T-helper 17 cell (primary cell): ENCODE data around the gene CEMIP. TPM values are rescaled to one million over a fixed set of nuclear protein-coding genes. Genes with fewer than 3 reads are reported as not detected.

Experiments
- ATAC-seq: fragments of 150-1000 bp; cut with Tn5 transposase; 2 replicates; pipeline ENCODE4 v1.10.0; 2021; ENCODE audit warnings: mild to moderate bottlenecking, moderate library complexity
- DNase-seq, 3 donors: peaks; one replicate each; pipeline versions ENCODE4 v3.0.0 to v3.0.0-alpha.2; 2020 to 2021
- H3K9me3 ChIP-seq: one replicate; pipeline ENCODE4 v1.7.0; 2013; ENCODE audit warnings: low read length, mild to moderate bottlenecking; ENCODE audit not compliant: control insufficient read depth, poor library complexity, severe bottlenecking
- H3K27ac Mint-ChIP-seq: one replicate; pipeline ENCODE4 v1.8.0; 2022; ENCODE audit warnings: mild to moderate bottlenecking, moderate library complexity, mixed read lengths
- H3K27me3 Mint-ChIP-seq: one replicate; pipeline ENCODE4 v1.8.0; 2022; ENCODE audit warnings: mixed read lengths
- H3K36me3 Mint-ChIP-seq: one replicate; pipeline ENCODE4 v1.8.0; 2022; ENCODE audit warnings: low read depth, mixed read lengths
- H3K4me1 Mint-ChIP-seq: one replicate; pipeline ENCODE4 v1.8.0; 2022; ENCODE audit warnings: mild to moderate bottlenecking, mixed read lengths
- H3K4me3 Mint-ChIP-seq: one replicate; pipeline ENCODE4 v1.8.0; 2022; ENCODE audit warnings: mild to moderate bottlenecking, moderate library complexity, mixed read lengths
- total RNA-seq, 4 donors: library from RNA in 2 of 4; stranded (reverse) in 2 of 4; gene quantifications; one replicate each; pipeline ENCODE4 v1.2.3 and lab custom pipeline; 2022 to 2026

CEMIP gene
- total RNA-seq, 2 donors from 2014 or later, result 0.15 to 0.42 TPM

DNA sequence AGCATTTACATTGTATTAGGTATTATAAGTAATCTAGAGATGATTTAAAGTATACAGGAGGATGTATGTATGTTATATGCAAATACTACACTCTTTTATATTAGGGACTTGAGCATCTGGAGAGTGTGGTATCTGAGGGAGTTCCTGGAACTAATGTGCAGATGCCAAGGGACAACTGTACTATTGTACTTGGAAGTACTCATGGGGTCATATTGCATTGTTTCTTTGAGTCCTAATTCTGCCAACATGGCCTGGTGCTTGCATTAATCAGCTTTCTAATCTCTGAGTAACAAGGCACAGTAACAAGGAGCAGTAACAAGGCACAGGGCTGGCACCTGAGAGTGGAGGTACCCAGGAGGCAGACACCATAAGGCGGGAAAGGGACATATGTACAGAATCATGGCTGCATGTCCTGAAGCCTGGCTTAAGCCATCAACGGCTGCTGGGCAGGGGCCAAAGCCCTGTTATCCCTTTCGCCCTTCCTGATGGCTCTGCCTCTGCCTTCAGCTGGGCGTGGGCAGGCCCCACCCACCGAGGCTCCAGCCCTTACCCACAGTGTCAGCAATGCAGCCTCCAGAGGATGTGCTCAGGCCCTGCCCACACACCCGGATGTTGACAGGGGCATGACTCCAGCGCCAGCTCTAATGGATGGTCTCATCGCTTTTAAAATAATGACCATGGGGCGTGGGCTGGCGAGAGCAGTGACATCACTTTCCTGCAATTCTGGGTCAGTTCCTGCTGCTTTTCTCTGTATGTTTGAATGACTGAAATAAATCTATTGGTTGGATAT is 22.9 kb downstream of the CEMIP start:
- Mint-ChIP-seq H3K4me3 (no peak overlapping the region), H3K27ac (no peak overlapping the region), H3K36me3 (no peaks in the 10 kb centered on the region), H3K4me1 (peaks cover 5% of the 10 kb centered on the region), H3K27me3 (peaks cover 15% of the 10 kb centered on the region)
- ATAC-seq (no peak), DNase-seq (no peak)
- H3K9me3 ChIP-seq, result no peaks in the 10 kb centered on the region

DNA sequence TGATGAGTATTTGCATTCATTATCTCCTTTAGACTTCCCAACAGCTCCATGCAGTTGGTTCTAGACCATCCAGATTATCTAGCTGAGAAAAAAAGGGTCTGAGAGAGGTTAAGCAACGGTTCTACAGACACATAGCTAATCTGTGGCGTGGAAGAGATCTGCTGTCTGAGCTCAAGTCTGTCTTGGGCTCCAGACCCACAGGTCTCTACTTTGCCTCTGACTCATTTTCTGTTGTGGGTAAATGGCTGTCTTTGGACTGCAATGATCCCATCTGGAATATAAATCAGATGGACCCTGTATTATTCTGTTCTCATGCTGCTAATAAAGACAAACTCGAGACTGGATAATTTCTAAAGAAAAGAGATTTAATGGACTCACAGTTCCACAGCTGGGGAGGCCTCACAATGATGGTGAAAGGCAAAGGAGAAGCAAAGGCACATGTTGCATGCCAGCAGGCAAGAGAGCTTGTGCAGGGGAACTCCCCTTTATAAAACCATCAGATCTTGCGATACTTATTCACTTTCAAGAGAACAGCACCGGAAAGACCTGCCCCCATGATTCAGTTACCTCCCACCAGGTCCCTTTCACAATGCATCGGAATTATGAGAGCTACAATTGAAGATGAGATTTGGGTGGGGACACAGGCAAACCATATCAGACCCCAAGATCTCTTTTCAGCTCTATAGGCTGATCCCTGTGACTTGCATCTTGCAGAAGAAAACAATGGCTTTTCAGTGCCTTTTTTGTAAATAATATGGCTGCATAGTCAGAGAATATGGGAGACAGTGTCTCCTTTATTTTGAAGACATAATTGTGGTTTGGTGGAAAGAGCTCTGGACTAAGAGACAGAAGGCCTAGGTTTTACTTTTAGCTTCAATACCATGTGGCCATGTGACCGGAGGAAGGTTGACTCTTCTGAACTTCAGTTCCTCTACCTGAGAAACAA is 24.7 kb downstream of the CEMIP start:
- peak; percentile 39 for ATAC-seq

DNA sequence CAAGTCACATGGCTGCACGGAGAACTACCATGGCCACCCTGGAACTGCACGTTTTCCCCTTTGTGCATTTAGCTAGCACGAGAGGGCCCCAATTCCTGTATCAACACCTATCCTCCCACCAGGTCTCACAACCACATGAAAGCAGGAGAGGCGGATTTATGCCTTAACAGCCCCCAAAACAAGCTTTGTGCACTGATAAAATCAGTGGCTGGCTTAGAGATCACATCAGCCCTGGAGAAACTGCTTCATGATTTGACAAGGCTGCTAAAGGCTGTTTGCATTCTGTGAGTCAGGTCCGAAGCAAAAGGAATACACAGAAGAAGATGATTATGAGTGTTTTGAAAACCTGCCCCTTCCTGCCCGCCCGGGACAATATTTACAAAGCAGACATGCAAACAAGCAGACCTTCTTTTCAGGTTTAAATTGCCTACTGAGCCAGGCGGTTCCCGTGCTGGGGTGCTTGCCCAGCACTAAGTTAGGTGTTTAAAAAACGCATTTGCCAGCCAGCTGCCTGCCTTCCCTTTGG is 25.9 kb downstream of the CEMIP start:
- no peak for DNase-seq
- peaks cover 17% of the 10 kb centered on the region for H3K27me3 Mint-ChIP-seq
- no peak overlapping the region for H3K27ac Mint-ChIP-seq
- H3K9me3 ChIP-seq, result no peaks in the 10 kb centered on the region
- H3K4me1 Mint-ChIP-seq, result peaks cover 5% of the 10 kb centered on the region
- H3K4me3 Mint-ChIP-seq, result peak overlapping the region; percentile 25
- ATAC-seq, result no peak
- no peaks in the 10 kb centered on the region for H3K36me3 Mint-ChIP-seq

More for the DNA sequence above, 24.7 kb downstream of the CEMIP start:
- peaks cover 5% of the 10 kb centered on the region for H3K4me1 Mint-ChIP-seq
- peaks cover 18% of the 10 kb centered on the region for H3K27me3 Mint-ChIP-seq
- H3K36me3 Mint-ChIP-seq, result no peaks in the 10 kb centered on the region
- H3K4me3 Mint-ChIP-seq, result no peak overlapping the region
- no peak for DNase-seq
- H3K27ac Mint-ChIP-seq, result no peak overlapping the region
- H3K9me3 ChIP-seq, result no peaks in the 10 kb centered on the region

DNA sequence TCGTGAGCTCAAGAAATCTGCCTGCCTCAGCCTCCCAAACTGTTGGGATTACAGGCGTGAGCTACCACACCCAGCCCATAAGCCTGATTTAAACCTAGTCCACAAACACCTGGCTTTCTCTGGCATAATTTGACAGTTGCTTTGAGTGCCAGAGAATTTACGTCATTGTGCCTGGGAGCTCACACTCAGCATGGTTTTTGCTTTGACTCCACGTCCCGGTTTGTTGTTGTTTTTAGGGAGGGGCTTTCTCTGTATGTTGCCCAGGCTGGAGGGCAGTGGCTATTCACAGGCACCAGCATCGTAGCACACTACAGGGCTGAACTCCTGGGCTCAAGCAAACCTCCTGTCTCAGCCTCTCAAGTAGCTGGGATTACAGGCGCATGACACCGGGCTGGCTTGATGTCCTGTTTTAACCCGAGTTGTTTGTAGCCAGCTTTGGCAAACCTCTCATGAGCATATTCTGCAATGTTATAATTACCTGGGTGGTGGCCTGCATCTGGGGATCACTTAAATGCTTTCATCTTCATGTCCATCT is 32.7 kb downstream of the CEMIP start:
- H3K36me3 Mint-ChIP-seq, result no peaks in the 10 kb centered on the region
- no peaks in the 10 kb centered on the region for H3K9me3 ChIP-seq
- no peak for DNase-seq
- H3K4me1 Mint-ChIP-seq, result peaks cover under 1% of the 10 kb centered on the region
- H3K4me3 Mint-ChIP-seq, result no peak overlapping the region
- peaks cover 38% of the 10 kb centered on the region for H3K27me3 Mint-ChIP-seq
- H3K27ac Mint-ChIP-seq, result no peak overlapping the region
- ATAC-seq, result no peak

DNA sequence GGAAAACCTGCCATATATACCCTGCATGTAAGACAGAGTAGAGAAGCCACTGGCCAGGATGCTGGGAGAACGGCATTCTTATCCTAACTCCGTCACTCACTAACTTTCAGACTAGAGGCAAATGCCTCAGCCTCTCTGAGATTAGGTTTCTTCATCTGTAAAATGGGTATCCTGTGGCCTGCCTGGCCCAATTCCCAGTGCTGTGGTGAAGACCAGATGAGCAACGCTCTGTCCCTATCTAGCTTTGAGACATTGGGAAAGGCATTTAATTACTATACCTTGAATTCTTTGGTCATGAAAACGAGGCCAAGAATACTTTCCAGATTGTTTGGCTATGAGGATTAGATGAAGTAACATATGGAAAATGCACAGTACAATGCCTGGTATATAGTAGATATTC is 35.9 kb downstream of the CEMIP start:
- Mint-ChIP-seq H3K36me3 (no peaks in the 10 kb centered on the region), H3K4me3 (no peak overlapping the region)
- ATAC-seq, result no peak

DNA sequence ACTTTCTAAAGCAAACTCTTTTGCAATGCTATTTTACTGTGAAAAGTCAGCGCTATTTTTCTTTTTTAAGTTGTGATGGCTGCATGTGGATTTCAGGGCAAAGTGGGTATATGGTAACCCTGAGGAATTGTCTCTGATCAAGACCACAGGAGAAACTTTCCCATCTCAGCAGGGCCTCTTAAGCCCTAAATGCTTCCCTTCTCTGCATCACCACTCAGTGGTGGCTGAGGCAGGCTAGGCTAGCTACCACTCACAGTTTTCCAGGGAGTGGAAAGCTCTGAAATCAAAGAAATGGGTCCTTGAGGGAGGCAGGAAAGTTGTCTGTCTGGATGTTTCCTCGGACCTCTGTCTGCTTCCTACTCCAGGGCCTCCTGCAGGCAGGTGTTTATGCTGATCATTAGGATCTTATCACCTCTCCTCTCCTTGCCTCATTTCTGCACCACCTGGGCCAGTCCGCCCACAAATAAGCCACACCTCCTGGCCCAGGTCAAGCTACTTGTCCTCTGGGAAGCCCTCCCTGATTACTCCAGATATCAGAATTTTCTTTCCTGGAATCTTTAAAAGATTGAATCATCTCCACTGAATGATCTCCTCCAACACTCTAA is 37.0 kb downstream of the CEMIP start:
- H3K9me3 ChIP-seq, result no peaks in the 10 kb centered on the region
- H3K36me3 Mint-ChIP-seq, result no peaks in the 10 kb centered on the region
- H3K4me1 Mint-ChIP-seq, result no peaks in the 10 kb centered on the region
- peaks cover 51% of the 10 kb centered on the region for H3K27me3 Mint-ChIP-seq
- H3K4me3 Mint-ChIP-seq, result no peak overlapping the region
- no peak overlapping the region for H3K27ac Mint-ChIP-seq
- ATAC-seq, result no peak
- no peak for DNase-seq

More for the DNA sequence above, 35.9 kb downstream of the CEMIP start:
- Mint-ChIP-seq H3K4me1 (no peaks in the 10 kb centered on the region), H3K27ac (no peak overlapping the region), H3K27me3 (peaks cover 48% of the 10 kb centered on the region)
- no peak for DNase-seq
- no peaks in the 10 kb centered on the region for H3K9me3 ChIP-seq

DNA sequence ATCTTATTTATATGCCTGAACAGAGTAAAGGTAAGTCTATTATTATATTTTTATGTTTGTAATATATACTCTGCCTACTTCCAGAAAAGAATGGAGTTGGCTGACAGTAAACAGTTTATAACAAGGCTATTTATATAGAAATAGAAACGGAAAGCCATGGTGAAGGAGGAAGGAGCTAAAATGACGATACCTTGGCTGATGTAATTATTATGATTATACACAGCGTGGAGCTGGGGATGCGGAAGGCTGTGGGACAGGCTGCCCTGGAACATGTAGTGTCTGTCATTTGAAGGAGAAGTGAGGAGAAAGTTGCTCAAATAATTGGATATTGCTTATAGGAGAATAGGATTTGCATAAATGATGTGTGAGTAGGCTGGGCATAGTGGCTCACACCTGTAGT is 37.8 kb downstream of the CEMIP start:
- Mint-ChIP-seq H3K4me3 (no peak overlapping the region), H3K27me3 (peaks cover 49% of the 10 kb centered on the region), H3K36me3 (no peaks in the 10 kb centered on the region), H3K4me1 (no peaks in the 10 kb centered on the region), H3K27ac (no peak overlapping the region)
- ATAC-seq, result no peak
- DNase-seq, result no peak
- no peaks in the 10 kb centered on the region for H3K9me3 ChIP-seq

DNA sequence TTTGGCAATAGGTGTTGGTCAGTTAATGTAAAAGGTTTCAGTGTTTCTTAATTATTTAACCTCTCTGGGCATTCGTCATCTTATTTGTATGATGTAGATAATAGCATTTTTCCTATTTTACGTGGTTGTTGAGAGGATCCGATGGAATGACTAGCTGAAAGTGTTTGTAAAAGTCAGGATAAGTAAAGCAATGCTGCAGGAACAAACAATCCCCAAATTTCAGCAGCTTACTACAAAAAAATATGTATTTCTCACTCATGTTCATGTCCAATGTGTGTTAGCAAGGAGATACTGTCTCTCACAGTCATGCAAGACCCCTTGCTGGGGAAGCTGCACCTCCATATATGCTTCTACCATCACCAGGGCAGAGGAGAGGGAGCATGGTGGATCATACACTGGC is 38.7 kb downstream of the CEMIP start:
- H3K27ac Mint-ChIP-seq, result no peak overlapping the region
- no peak overlapping the region for H3K4me3 Mint-ChIP-seq
- H3K9me3 ChIP-seq, result no peaks in the 10 kb centered on the region
- no peak for ATAC-seq
- DNase-seq, result no peak
- peaks cover 49% of the 10 kb centered on the region for H3K27me3 Mint-ChIP-seq
- H3K36me3 Mint-ChIP-seq, result no peaks in the 10 kb centered on the region
- H3K4me1 Mint-ChIP-seq, result no peaks in the 10 kb centered on the region

DNA sequence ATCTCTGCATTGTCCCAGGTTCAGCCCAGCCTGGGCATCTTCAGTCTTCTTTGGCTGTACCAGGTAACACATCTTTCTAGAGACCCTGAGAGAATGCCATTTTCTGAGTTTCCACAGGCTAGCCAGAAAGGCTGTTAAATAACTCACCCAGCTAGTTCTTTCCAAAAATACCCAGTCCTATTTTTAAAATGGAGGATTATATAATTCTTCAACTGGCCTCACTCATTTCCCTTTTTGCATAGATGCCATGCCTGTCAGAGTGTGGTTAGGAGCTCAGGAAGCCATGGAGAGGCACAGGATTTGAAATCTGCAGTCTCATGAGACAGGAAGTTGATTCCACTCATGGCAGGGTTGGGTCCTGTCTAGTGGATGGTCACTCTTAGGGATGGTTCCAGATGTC is 39.8 kb downstream of the CEMIP start:
- ATAC-seq (no peak), DNase-seq (no peak)
- peaks cover 50% of the 10 kb centered on the region for H3K27me3 Mint-ChIP-seq
- no peak overlapping the region for H3K27ac Mint-ChIP-seq
- H3K9me3 ChIP-seq, result no peaks in the 10 kb centered on the region
- H3K36me3 Mint-ChIP-seq, result no peaks in the 10 kb centered on the region
- no peaks in the 10 kb centered on the region for H3K4me1 Mint-ChIP-seq
- no peak overlapping the region for H3K4me3 Mint-ChIP-seq

DNA sequence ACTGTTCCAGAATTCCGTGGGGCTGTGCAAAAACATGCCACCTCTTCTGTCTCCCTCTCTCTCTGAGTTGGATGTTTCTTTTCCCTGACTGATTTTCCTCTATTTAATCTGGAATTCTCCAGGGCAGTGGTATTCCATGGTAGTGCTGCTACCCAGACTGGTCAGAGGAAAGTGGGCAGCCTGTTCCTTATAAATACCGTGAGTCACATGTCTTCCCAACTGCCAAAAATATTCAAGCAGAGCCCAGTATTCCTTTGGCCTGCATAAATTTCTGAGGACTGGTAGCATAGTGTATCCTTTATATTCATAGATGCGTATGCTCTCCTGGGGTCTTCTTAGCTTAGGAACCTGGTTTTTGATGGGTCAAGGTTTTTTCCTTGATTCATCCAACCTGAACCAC is 40.9 kb downstream of the CEMIP start:
- H3K27me3 Mint-ChIP-seq, result peaks cover 43% of the 10 kb centered on the region
- H3K4me1 Mint-ChIP-seq, result no peaks in the 10 kb centered on the region
- H3K9me3 ChIP-seq, result no peaks in the 10 kb centered on the region
- H3K27ac Mint-ChIP-seq, result no peak overlapping the region
- H3K36me3 Mint-ChIP-seq, result no peaks in the 10 kb centered on the region
- H3K4me3 Mint-ChIP-seq, result no peak overlapping the region
- DNase-seq (no peak), ATAC-seq (no peak)

DNA sequence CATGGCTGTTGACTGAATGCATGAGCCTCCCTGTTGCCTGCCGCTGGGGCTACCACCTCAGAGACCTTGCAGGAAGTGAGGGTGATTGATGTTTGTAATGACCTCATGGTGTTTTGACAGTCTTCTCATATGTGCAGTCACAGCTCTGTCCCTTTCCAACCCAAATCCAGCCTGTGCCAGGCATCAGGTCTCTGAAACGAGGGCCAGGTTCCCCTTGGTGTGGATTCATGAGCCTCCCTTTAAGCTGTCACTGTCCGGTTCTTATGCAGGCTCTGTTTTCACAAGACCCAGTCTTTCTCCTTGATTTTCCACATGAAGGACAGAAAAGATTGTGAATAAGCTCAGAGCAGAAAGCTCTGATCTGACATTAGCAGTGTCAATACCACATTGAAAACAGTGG is 43.1 kb downstream of the CEMIP start:
- no peaks in the 10 kb centered on the region for H3K9me3 ChIP-seq
- Mint-ChIP-seq H3K36me3 (no peaks in the 10 kb centered on the region), H3K4me3 (no peak overlapping the region), H3K27me3 (peaks cover 35% of the 10 kb centered on the region), H3K27ac (no peak overlapping the region), H3K4me1 (no peaks in the 10 kb centered on the region)
- no peak for ATAC-seq
- DNase-seq, result no peak

DNA sequence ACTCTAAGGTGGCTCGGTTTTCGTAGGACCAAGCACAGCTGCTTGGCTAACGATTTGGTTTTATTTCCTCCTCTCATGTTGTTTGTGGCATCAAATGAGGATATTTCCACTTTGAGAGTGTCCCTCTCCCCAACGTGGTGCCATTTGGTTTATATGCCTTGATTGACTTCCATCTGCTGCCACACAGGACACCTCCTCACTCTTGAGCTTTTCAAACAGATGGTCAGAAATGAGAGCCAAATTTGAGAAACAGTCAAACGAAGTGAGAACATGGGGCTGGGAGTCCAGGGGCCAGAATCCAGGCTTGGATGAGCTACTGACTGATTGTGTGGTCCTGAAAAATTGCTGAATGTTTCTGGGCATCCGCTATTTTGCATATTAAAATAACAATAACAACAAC is 43.5 kb downstream of the CEMIP start:
- Mint-ChIP-seq H3K4me1 (no peaks in the 10 kb centered on the region), H3K27me3 (peaks cover 34% of the 10 kb centered on the region)
- no peak for DNase-seq

DNA sequence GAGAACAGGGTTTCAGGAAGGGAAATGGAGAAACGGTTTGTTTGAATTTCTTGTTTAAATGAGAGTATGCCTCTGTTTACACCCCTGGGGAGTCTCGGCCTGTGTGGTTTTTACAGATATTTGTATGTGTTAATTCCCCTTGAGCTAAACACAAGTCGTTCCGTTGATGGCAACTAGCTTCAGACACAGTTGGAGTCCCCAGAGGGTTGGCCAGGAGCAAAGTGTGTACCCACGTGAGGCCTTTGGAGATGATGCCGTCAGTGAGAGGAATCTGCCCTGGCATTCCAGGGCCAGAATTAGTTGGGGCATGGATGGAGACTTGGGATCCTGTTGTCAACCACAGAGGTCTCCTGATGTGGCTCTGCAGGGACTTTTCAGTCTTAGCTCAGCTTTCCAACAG is 44.0 kb downstream of the CEMIP start:
- no peaks in the 10 kb centered on the region for H3K36me3 Mint-ChIP-seq
- H3K4me3 Mint-ChIP-seq, result no peak overlapping the region
- ATAC-seq (no peak), DNase-seq (no peak)
- no peak overlapping the region for H3K27ac Mint-ChIP-seq
- no peaks in the 10 kb centered on the region for H3K9me3 ChIP-seq
- peaks cover 30% of the 10 kb centered on the region for H3K27me3 Mint-ChIP-seq
- H3K4me1 Mint-ChIP-seq, result no peaks in the 10 kb centered on the region

More for the DNA sequence above, 43.5 kb downstream of the CEMIP start:
- Mint-ChIP-seq H3K27ac (no peak overlapping the region), H3K4me3 (no peak overlapping the region), H3K36me3 (no peaks in the 10 kb centered on the region)
- H3K9me3 ChIP-seq, result no peaks in the 10 kb centered on the region
- no peak for ATAC-seq
